ENCODE measurements around the gene TMEM267. TPM values are rescaled to one million over a fixed set of nuclear protein-coding genes. Genes with fewer than 3 reads are reported as not detected.
A peak's percentile ranks its signal among the peaks of the same experiment; 100 is the strongest.

The TMEM267 gene
- total RNA-seq, 2 donors from 2014 or later = 7.3 to 11.8 TPM

DNA sequence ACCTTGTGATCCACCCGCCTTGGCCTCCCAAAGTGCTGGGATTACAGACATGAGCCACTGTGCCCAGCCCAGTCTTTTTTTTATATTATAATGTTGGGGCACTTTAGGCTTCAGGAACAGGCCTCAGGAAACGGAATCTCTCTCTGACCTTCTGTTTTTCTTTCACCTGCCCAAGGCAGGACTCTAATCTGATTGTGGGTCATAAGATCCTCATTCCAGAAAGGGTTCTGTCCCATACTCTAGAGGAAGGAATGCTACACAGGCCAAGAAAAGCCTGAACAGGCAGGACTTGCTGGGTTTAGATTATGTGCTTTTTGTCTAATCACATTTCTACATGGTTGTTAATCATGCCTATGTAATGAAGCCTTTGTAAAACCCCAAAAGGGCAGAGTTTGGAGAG, 69.7 kb downstream of the TMEM267 start:
- Histone ChIP-seq H3K27me3 (no peaks in the 10 kb centered on the region), H3K9ac (ENCODE audit: low read depth in 2 of 2, low read length in 2 of 2) (no peak overlapping the region), H3K4me1 (no peaks in the 10 kb centered on the region), H3K27ac (no peak overlapping the region), H3K4me3 (no peak overlapping the region), H3K9me3 (no peaks in the 10 kb centered on the region), H3K36me3 (no peaks in the 10 kb centered on the region)
- intact Hi-C loops (cut with DNase I) = no loop called here
- DNase-seq = no peak
- TF ChIP-seq, protein P1, sequence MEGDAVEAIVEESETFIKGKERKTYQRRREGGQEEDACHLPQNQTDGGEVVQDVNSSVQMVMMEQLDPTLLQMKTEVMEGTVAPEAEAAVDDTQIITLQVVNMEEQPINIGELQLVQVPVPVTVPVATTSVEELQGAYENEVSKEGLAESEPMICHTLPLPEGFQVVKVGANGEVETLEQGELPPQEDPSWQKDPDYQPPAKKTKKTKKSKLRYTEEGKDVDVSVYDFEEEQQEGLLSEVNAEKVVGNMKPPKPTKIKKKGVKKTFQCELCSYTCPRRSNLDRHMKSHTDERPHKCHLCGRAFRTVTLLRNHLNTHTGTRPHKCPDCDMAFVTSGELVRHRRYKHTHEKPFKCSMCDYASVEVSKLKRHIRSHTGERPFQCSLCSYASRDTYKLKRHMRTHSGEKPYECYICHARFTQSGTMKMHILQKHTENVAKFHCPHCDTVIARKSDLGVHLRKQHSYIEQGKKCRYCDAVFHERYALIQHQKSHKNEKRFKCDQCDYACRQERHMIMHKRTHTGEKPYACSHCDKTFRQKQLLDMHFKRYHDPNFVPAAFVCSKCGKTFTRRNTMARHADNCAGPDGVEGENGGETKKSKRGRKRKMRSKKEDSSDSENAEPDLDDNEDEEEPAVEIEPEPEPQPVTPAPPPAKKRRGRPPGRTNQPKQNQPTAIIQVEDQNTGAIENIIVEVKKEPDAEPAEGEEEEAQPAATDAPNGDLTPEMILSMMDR (IDR thresholded peaks at IDR 0.05) = no peak

DNA sequence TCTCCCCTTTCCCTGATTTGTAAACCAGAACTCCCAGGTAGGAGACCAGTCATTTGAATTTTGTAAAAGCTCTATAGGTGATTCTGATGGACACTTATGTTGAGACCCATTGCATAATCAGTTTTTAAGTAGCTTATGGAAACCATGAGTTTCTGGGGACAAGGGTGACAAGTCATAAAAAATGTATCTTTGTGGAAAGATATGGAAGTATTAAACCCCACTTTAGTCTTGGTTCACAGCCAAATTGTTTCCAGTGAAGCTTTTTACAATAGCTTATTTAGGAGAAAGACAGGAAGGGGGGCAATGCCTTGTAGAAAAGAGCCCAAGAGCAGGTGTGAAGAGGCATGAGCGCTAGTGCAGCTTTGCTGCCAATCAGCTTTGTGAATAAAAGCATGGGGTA, 71.0 kb downstream of the TMEM267 start:
- Histone ChIP-seq H3K9ac (ENCODE audit: low read depth in 2 of 2, low read length in 2 of 2) (peak overlapping the region in 1 of 2 donors; percentile 73), H3K27ac (peak overlapping the region; percentile 94), H3K27me3 (no peaks in the 10 kb centered on the region), H3K4me1 (no peaks in the 10 kb centered on the region), H3K4me3 (no peak overlapping the region), H3K9me3 (no peaks in the 10 kb centered on the region), H3K36me3 (no peaks in the 10 kb centered on the region)
- TF ChIP-seq, protein P1 (IDR thresholded peaks at IDR 0.05) = no peak
- DNase-seq = no peak
- intact Hi-C loops (cut with DNase I) = no loop called here

DNA sequence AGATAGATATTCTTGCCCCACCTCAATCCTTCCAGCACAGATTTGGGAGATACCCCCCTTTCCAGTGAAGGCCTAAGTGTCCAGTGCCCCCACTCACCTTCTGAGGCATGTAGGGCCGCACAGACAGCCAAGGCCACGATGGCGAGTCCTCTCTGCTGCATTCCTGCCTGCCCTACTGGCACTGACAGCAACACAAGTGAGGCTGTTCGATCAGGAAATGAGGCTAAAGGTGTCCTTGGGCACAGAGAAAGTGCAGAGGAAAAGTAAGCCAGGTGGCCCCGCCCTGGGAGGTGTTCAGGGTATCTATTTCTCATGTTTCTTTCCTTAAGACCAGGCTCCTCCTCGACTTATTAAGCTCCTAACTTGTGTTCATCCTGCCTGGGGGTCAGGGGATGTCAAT, 71.5 kb downstream of the TMEM267 start, which contains the start of gene CCL28:
TSS of gene CCL28 (minus strand) at position 236 of the 400 bp plus-strand sequence. CDS start at position 161, 75 bp downstream.
- intact Hi-C loops (cut with DNase I) = no loop called here
- TF ChIP-seq, protein P1 (IDR thresholded peaks at IDR 0.05) = no peak
- no peaks in the 10 kb centered on the region for H3K9me3 ChIP-seq

DNA sequence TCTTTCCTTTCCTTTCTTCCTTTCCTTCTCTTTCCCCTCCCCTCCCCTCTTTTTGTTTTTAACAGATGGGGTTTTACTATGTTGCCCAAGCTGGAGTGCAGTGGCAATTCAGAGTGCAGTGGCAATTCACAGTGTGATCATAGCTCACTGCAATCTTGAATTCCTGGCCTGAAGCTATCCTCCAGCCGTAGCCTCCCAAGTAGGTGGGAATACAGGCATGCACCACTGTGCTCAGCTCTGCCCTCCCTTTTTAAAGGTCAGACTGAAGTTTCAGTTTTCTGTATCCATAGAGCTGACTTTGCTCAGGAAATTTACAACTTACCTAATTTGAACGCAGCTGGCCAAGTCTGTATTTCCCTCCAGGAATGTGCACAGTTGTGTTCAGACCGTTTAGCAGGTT, 72.2 kb downstream of the TMEM267 start:
- TF ChIP-seq, protein P1 (IDR thresholded peaks at IDR 0.05) = no peak
- Histone ChIP-seq H3K27ac (peak overlapping the region; percentile 94), H3K4me1 (no peaks in the 10 kb centered on the region), H3K9ac (ENCODE audit: low read depth in 2 of 2, low read length in 2 of 2) (peak overlapping the region; percentile 24 to 73), H3K36me3 (no peaks in the 10 kb centered on the region), H3K4me3 (peak overlapping the region; percentile 30), H3K27me3 (no peaks in the 10 kb centered on the region), H3K9me3 (no peaks in the 10 kb centered on the region)
- intact Hi-C loops (cut with DNase I) = no loop called here
- DNase-seq = peak; percentile 54

More for the DNA sequence above, 71.5 kb downstream of the TMEM267 start, which contains the start of gene CCL28:
- no peaks in the 10 kb centered on the region for H3K27me3 ChIP-seq
- peak; percentile 86 for DNase-seq
- peak within 1 kb of the TSS; percentile 30 for H3K4me3 ChIP-seq
- peak within 1 kb of the TSS; percentile 94 for H3K27ac ChIP-seq
- H3K36me3 ChIP-seq = no peaks in the 10 kb centered on the region
- peak within 1 kb of the TSS; percentile 24 to 73 for H3K9ac ChIP-seq (ENCODE audit: low read depth in 2 of 2, low read length in 2 of 2)
- H3K4me1 ChIP-seq = no peaks in the 10 kb centered on the region

DNA sequence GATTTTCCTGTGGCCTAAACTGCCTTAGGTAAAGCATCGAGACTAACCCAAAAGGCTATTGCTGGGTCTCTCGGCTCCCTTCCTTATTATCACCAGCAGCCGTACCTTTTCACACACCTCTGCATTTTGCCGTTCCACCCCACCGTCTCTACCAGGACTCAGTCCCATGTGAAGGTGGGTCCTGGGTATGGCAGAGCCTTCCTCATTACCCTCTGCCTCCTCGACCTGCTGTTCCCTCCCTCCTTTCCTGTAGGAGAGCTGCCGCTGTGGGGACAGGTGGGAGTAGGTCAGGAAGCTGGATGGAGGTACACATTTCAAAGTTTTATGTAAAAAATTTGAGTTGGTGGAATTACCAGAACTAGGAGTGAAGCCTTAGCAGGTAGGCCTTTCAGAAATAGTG, 73.3 kb downstream of the TMEM267 start:
- peak overlapping the region; percentile 94 for H3K27ac ChIP-seq
- TF ChIP-seq, protein P1 (IDR thresholded peaks at IDR 0.05) = no peak
- peak overlapping the region; percentile 30 for H3K4me3 ChIP-seq
- DNase-seq = no peak
- H3K4me1 ChIP-seq = no peaks in the 10 kb centered on the region
- H3K36me3 ChIP-seq = no peaks in the 10 kb centered on the region
- peak overlapping the region; percentile 72 to 73 for H3K9ac ChIP-seq (ENCODE audit: low read depth in 2 of 2, low read length in 2 of 2)
- H3K27me3 ChIP-seq = no peaks in the 10 kb centered on the region
- intact Hi-C loops (cut with DNase I) = no loop called here
- no peaks in the 10 kb centered on the region for H3K9me3 ChIP-seq

Measured in colonic mucosa (tissue), 4 donors.